Right atrium auricular region (tissue), 2 donors: ENCODE data around the gene KLF4. TPM values are rescaled to one million over a fixed set of nuclear protein-coding genes. Genes with fewer than 3 reads are reported as not detected.
"Not testable (repeated sequence)": the region's sequence is repeated elsewhere in the genome, so short reads cannot be mapped to it uniquely, and the experiment has no call there.

Source experiments
- DNase-seq: peaks from one replicate; pipeline ENCODE4 v3.0.0-alpha.2; 2019; ENCODE audit warnings: low spot score
- H3K27ac ChIP-seq, 2 donors: fragments of 200-600 bp; sonication (generic); 1 replicate in 1 of 2; 2 replicates in 1 of 2; pipeline ENCODE4 v1.5.1; 2016 to 2019
- H3K27me3 ChIP-seq, 2 donors: fragments of 200-600 bp; sonication (generic); one replicate each; pipeline versions ENCODE4 v1.5.1 to v1.6.0; 2017 to 2019
- H3K36me3 ChIP-seq: fragments of 200-600 bp; sonication (generic); one replicate; pipeline ENCODE4 v1.5.1; 2016
- H3K4me1 ChIP-seq, 2 donors: fragments of 200-600 bp; sonication (generic); one replicate each; pipeline versions ENCODE4 v1.5.1 to v1.6.0; 2017 to 2019
- H3K4me3 ChIP-seq, 2 donors: fragments of 200-600 bp; sonication (generic); 1 replicate in 1 of 2; 2 replicates in 1 of 2; pipeline ENCODE4 v1.5.1; 2017 to 2019; ENCODE audit warnings: mild to moderate bottlenecking in 1 of 2, moderate library complexity in 1 of 2
- H3K9me3 ChIP-seq, 2 donors: fragments of 200-600 bp; sonication (generic); one replicate each; pipeline ENCODE4 v1.5.1; 2019
- total RNA-seq, 2 donors: library from RNA; depleted of rRNA; stranded (reverse); fragments of >200 nt; gene quantifications; one replicate each; pipeline ENCODE4 v1.1.0, GENCODE V29; 2016
- TF ChIP-seq, protein P1 (sequence below), 2 donors: fragments of 200-600 bp; sonication (generic); IDR thresholded peaks; one replicate each; pipeline ENCODE4 v1.5.1; 2019; ENCODE audit warnings: antibody characterized with exemption in 2 of 2

The KLF4 gene
- total RNA-seq, 2 donors from 2014 or later: 62.9 to 95.5 TPM

- peaks cover 0 to 7% of the 10 kb centered on the region in 2 donors for H3K4me1 ChIP-seq
- H3K36me3 ChIP-seq: no peaks in the 10 kb centered on the region
Measured at GRCh38 chr9:107502464-107502863, 12.9 kb upstream of the KLF4 start.

GRCh38 chr9:107500421-107501200, 11.0 kb upstream of the KLF4 start:
- H3K36me3 ChIP-seq, H3K4me3 ChIP-seq, H3K9me3 ChIP-seq, H3K27me3 ChIP-seq, H3K4me1 ChIP-seq, DNase-seq, H3K27ac ChIP-seq: not testable (repeated sequence)

More at GRCh38 chr9:107502464-107502863, 12.9 kb upstream of the KLF4 start:
- no peak overlapping the region for H3K4me3 ChIP-seq
- no peak overlapping the region for H3K27ac ChIP-seq
- no peaks in the 10 kb centered on the region for H3K9me3 ChIP-seq
- TF ChIP-seq, protein P1, sequence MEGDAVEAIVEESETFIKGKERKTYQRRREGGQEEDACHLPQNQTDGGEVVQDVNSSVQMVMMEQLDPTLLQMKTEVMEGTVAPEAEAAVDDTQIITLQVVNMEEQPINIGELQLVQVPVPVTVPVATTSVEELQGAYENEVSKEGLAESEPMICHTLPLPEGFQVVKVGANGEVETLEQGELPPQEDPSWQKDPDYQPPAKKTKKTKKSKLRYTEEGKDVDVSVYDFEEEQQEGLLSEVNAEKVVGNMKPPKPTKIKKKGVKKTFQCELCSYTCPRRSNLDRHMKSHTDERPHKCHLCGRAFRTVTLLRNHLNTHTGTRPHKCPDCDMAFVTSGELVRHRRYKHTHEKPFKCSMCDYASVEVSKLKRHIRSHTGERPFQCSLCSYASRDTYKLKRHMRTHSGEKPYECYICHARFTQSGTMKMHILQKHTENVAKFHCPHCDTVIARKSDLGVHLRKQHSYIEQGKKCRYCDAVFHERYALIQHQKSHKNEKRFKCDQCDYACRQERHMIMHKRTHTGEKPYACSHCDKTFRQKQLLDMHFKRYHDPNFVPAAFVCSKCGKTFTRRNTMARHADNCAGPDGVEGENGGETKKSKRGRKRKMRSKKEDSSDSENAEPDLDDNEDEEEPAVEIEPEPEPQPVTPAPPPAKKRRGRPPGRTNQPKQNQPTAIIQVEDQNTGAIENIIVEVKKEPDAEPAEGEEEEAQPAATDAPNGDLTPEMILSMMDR (IDR thresholded peaks at IDR 0.05): no peak
- no peaks in the 10 kb centered on the region for H3K27me3 ChIP-seq
- no peak for DNase-seq

GRCh38 chr9:107496976-107497375, 7.4 kb upstream of the KLF4 start:
- Histone ChIP-seq H3K27me3 (no peaks in the 10 kb centered on the region), H3K36me3 (no peaks in the 10 kb centered on the region), H3K4me1 (no peaks in the 10 kb centered on the region), H3K4me3 (no peak overlapping the region), H3K9me3 (no peaks in the 10 kb centered on the region), H3K27ac (no peak overlapping the region)
- DNase-seq: no peak
- TF ChIP-seq, protein P1 (IDR thresholded peaks at IDR 0.05): no peak

DNA sequence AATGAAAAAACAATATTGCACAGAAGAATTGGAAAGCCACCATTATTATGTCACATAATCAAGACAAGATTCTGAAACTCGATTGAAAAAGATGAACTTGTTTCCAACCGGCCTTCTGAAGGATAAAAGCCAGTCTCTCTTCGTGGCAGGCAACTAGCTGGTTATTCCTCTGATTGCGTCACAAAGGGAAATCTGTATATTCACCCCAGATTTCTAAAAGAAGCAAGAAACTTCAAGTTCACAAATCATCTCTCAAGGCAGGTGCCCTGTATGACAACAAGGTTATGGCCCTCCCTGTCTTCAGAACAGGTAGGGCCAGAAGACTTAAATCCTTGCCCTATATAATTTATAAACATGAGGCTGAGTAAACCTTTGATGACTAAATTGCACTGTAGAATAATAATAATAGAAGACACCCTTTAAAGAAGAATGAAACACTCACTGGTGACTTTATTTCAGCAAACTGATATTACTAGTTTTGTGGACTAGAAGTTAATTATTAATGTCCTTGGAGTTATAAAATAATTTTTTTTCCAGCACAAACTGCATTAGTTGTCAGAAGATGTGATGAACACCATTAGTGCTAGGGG, 2.9 kb upstream of the KLF4 start:
- Histone ChIP-seq H3K27ac (peak overlapping the region; percentile 96 to 97), H3K4me1 (peaks cover 0 to 25% of the 10 kb centered on the region in 2 donors)
- DNase-seq: no peak

GRCh38 chr9:107491081-107492053, 1.8 kb upstream of the KLF4 start:
- Histone ChIP-seq H3K27me3 (no peaks in the 10 kb centered on the region), H3K9me3 (no peaks in the 10 kb centered on the region), H3K36me3 (peaks cover 21% of the 10 kb centered on the region), H3K27ac (peak overlapping the region; percentile 96 to 97), H3K4me3 (peak overlapping the region; percentile 48 to 76), H3K4me1 (peaks cover 0 to 25% of the 10 kb centered on the region in 2 donors)
- peak; percentile 73 for DNase-seq
- TF ChIP-seq, protein P1 (IDR thresholded peaks at IDR 0.05): no peak

More for the DNA sequence above, 2.9 kb upstream of the KLF4 start:
- Histone ChIP-seq H3K4me3 (no peak overlapping the region), H3K36me3 (peaks cover 10% of the 10 kb centered on the region), H3K9me3 (no peaks in the 10 kb centered on the region), H3K27me3 (no peaks in the 10 kb centered on the region)
- TF ChIP-seq, protein P1 (IDR thresholded peaks at IDR 0.05): no peak

DNA sequence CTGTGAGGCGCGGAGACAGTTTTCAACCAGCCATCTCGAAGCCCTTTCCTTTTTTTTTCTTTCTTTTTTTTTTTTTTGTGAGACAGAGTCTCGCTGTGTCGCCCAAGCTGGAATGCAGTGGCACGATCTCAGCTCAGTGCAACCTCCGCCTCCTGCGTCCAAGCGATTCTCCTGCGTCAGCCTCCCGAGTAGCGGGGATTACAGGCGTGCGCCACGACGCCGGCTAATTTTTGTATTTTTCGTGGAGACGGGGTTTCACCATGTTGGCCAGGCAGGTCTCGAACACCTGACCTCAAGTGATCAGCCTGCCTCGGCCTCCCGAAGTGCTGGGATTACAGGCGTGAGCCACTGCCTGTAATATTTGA, 1.0 kb upstream of the KLF4 start:
- Histone ChIP-seq H3K4me1 (peaks cover 0 to 25% of the 10 kb centered on the region in 2 donors), H3K27ac (peak overlapping the region; percentile 96 to 97), H3K36me3 (peaks cover 27% of the 10 kb centered on the region), H3K4me3 (peak overlapping the region; percentile 48 to 76)
- DNase-seq: peak; percentile 64
- H3K9me3 ChIP-seq, H3K27me3 ChIP-seq: not testable (repeated sequence)
